GM19025 (cell line): ENCODE data around the gene HERC3.

Experiments
- ATAC-seq: cut with Tn5 transposase; IDR thresholded peaks from one replicate; pipeline ENCODE4 v1.9.1; 2021; ENCODE audit warnings: mild to moderate bottlenecking, low read depth, moderate library complexity; ENCODE audit not compliant: unreplicated experiment

Gene HERC3

DNA sequence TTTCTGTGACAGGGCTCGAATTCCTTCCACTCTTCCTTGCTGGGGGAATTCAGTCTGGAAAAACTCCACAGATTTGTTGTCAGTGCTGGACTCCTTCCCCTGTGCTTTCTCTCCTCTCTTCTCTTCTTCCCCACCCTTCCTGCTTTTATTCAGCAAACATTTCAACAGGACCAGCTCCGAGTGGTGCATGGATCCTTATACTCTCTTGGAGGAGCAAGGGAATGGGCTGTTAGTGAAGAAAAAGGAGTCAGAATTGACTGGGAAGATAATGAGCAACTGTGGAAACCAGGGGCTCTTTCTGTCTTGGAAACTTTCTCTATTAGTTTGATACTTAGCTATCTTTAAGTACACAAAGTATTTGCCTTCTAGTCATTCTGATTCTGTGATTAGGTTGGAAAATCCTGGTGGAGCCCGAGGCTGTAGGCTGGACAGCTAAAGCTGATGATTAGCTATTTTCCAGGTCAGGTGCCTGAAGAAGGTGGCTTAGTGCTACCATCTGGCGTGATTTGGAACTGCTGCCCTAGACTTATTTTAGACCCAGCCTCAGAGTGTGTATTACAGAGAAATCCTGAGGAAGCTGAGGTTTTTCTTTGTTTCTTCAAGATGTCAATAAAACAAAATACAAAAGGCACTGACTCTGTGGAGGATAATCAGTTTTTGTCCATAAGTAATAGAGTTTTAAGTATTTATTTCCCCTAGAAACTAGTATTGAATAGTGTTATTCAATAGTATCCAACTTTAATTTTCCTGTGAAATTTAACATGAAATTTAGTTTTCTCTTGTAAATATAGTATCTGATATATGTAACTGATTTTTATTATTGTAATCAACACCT, 67.0 kb downstream of the HERC3 start:
- peak; percentile 84 for ATAC-seq

DNA sequence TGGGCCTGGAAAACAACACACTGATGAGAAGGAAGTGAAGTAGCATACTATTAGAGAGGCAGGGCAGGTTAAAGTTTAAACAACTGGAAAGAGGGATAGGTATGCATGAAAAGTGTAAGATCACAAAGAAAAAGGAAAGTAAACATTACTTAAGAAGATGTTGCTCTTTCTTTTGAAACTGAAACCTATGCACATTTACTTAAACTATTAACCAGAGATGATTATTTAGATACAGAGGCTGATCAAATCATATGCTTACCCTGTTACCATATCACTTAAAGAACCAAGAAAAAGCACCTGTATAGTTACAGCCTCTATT, 67.6 kb downstream of the HERC3 start:
- ATAC-seq = no peak

DNA sequence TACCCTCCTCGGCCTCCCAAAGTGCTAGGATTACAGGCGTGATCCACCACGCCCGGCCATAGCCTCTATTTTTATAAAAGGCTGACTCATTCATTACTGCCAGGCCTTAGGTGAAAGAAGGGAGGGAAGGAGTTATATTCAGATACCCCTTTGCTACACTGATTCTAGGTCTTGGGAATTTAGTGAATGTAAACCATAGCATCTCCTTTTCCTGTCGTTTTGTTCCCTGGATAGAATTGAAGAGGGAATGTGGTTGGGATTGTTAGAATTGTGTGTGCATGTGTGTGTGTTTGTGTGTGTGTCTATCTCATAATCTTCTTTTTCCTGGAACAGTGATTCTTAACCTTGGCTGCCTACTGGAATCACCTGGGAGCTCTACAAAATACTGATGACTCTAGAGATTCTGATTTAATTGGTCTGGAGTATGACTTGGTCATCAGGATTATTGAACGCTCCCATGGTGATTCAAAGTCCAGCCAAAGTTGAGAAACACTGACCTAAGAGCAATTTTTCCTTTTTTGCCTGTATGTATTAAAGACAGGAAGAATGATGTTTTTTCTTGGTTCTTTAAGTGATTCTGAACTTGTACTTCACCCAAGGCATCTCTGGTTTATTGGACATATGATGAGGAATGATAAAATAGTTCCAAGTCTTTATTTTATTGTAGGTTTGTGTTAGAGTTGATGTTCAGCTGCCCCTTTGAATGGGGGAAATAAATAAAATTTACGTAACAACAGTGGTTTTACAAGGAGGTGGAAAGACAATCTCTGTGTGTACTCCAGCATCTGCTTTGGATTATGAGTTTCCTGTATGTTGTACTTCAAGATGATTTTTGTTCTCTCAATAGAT, 68.4 kb downstream of the HERC3 start:
- no peak for ATAC-seq

DNA sequence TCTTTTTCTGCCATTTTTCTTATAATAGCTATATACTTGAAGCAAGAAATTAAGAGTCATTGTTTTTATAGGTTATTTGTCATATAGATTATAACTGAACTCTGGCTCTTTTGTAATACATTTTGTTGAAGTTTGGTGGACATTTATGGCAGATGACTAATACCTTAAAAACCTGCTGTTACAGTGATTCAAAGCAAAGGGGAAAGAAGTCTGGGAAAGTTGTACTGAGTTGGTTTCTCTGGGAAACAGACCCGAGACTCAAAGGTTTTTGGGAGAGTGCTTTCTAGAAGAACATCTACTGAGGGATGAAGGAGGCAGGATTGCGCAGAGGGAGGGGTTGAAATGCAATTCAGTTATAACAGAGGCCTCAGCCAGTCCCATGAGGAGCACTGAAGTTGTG, 69.5 kb downstream of the HERC3 start:
- ATAC-seq = no peak

- ATAC-seq = peak; percentile 66
Observed at GRCh38 chr4:88672987-88673386, 80.7 kb downstream of the HERC3 start.

- ATAC-seq = no peak
Observed at GRCh38 chr4:88673886-88674285, 81.6 kb downstream of the HERC3 start.

- no peak for ATAC-seq
Observed at GRCh38 chr4:88674565-88674964, 82.3 kb downstream of the HERC3 start.

GRCh38 chr4:88674979-88675378, 82.7 kb downstream of the HERC3 start:
- no peak for ATAC-seq

DNA sequence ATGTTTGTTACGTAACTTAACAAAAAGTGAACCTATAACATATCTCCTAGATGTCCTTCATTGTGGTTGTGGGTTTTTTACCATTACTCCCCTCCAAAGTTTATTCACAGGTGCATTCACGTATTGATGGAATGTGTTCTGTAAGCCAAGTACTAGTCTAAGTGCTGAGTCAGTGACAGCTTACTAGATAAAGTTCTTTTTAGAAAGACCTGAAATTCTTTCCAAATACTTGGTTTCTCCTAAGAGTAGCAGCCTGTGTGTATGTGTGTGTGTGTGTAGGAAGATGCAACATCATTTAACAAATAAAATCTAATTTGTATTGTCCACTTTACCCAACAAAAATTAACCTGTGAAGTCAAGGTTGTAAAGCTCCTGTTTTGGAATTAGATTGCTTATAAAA, 83.3 kb downstream of the HERC3 start:
- ATAC-seq = no peak

DNA sequence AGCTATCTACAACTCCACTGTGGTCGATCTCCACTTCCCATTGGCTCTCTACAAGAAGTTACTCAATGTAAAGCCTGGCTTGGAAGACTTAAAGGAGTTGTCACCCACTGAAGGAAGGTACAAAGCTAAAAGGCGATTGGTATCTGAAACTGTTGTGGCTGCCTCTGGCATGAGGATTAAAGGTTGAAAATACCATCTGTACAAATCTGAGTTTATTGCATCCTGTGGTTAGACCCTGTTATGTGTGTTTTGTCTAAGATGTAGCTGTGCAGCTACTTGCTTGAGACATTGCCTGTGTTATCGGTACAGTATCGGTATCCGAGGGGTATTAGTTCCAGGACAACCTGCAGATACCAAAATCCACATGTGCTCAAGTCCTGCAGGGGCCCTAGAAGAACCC, 88.9 kb downstream of the HERC3 start:
- no peak for ATAC-seq

GRCh38 chr4:88690355-88690754, 98.1 kb downstream of the HERC3 start:
- ATAC-seq = no peak

DNA sequence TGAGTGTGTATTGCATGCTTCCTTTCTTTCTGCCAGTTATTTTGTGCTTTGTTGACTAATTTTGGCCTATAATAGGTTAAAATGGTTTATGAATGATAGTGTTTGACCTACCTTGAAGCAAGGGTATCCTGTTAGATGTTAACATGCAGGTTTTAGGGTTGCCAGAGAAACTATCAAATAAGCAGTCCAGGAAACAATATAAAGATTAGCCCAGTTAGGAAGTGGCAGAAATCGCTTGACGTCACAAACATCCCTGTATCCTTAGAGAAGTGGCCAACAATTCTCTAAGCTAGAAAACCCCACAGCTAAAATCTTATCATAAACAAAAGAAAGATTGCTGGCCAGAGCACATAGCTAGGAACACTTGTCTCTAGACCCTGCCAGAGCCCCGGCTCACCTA, 101.5 kb downstream of the HERC3 start:
- no peak for ATAC-seq

GRCh38 chr4:88696630-88697029, 104.3 kb downstream of the HERC3 start:
- ATAC-seq = no peak

DNA sequence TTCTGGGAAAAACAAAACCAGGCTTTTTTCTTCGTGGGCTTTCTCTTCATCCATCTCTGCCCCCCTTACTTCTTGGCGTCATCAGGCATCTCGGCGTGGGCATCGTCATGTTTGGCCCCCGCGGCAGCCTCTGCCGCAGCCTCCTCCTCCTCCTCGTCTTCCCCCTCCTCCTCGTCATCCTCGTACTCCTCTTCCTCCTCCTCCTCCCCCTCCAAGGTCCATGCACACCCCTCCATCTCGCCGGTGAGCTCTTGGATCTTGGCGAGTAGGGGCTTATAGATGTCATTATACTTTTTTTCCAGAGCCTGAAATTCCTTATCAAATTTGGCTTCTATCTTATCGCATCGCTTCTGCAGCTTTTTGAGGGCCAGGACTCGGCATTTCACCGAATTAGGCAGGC, 104.9 kb downstream of the HERC3 start:
- ATAC-seq = no peak

DNA sequence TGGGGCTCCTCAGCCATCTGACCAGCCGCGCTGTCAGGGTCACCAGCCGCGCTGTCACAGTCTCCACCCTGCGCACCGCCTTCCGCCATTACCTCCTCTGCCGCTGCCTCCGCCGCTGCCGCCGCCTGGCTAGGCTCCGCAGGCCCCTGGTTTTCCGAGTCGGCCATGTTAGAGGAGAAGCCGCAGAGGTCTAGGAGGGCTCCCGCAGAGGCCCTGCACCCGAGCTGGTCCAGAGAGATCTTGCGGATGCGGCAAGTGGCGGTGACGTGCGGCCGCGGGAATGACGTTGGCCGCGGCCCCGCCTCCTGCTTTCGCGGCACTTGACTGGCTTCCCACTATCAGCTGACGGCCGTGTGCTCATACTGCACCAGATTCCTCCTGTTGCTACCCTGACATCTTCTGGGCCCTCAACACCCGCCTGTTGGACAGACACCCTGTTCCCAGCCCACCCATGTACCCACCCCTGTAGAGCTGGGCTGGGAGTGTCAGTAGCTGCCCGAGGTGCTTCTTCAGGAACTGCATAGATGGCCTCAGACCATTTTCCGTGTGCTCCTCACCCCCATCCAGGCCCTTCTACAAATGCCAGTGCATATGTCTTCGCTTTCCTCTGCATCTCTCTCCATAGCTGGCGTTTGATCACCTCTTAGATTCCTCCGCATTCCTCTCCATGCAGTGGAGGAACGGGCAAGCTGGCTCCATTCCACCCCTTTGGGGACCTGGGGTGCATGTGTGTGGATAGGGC, 105.5 kb downstream of the HERC3 start, which contains the start of gene NAP1L5:
NAP1L5 (minus strand) TSS at position 242 of the 742 bp plus-strand sequence; CDS start at position 167, 75 bp downstream.
- peak; percentile 97 for ATAC-seq

DNA sequence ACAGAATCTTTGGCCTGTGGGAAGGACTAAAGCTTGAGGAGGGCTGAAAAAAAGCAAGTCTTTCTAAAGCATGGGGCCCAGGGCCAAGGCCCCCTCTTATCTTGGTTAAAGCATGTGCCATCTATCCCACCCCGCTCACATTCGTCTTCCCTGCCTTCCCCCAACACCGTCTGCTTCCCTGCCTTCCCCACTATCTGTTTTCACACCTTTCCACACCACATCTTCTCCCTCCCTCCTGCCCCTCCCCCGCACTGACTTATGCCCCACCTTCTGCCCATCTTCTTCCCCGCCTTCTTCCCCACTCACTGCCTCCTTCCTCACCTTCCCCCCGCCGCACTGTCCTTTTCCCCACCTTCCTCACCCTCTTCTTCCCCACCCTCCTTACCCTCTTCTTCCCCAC, 106.2 kb downstream of the HERC3 start:
- no peak for ATAC-seq

DNA sequence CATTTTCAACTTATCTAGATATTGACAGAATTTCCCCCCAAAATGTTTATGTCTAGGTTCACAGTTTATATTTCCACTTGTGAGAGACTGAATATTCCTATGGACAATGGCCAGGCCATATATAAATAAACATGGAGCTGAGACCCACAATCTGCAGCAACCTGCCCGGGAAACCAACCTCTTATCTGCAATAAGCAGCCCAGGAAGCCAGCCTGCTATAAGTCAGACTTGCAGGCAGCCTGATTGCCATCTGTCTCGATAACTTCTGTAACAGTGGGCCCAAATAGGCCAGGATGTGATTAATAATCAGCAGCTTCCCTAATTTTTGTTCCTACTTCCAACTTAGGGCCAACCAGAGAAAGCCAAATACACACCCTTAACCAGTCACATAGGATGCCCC, 110.5 kb downstream of the HERC3 start:
- no peak for ATAC-seq

- no peak for ATAC-seq
Observed at GRCh38 chr4:88705223-88705622, 112.9 kb downstream of the HERC3 start.

DNA sequence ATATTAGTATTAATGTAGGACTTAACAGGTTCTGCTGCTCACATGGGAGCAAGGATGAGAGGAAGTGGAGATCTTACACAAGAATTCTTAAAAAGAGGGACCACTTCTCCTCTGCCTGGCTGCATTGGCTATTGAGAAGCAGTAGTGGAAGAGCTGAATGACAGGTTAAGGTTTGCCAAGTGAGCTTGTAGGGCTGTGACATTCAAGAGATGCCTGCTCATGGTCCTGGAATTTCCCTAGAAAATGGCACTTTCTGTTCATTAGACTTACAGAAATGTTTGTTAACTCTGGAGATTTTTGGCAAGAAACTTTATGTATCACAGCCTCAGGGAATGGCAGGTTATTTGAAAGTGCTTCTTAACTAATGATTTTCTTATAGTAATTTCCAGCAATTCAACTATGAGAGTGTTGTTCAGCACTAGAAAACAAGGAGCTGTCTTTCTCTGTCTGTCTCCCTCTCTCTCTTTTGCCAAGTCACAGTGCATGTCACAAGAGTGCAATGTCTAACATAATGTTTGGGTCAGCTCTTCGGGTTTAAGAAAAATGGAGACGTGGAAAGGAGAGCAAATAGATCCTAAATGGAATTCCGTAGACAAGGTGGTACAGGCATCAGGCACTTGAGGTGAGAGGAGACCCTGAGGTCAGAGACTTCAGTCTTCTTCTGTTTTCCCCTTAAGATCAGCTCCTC, 113.7 kb downstream of the HERC3 start:
- no peak for ATAC-seq

GRCh38 chr4:88706574-88706973, 114.3 kb downstream of the HERC3 start:
- ATAC-seq = no peak
